Measurements from ENCODE around the gene LIPC.

LIPC gene

DNA sequence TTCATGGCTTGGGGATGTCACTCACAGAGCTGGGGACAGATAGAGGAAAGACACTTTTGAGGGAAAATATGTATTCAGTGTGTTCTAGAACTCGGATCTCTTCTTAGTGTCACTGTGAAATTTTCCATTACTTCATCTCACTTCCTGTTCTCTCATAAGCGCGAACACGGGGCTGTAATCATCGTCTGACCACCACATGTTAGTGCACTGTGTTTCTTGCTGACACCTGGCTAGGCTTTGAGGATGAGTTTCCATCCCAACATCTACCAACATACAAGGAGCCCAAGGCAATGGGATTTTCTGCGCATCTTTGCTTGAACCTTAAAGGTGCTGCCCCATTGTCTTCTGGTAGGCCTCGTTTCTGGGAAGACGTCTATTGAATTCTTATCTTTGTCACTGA lies 84.0 kb downstream of the LIPC start:
- Histone ChIP-seq H3K9me3 (ENCODE audit: control insufficient read depth, insufficient read depth, low read length) (no peaks in the 10 kb centered on the region), H3K36me3 (ENCODE audit: control insufficient read depth, insufficient read depth, low read length) (no peaks in the 10 kb centered on the region), H3K4me3 (ENCODE audit: low read length) (no peak overlapping the region), H3K27me3 (ENCODE audit: control insufficient read depth, insufficient read depth, low read length) (no peaks in the 10 kb centered on the region), H3K27ac (ENCODE audit: low read length) (no peak overlapping the region), H3K4me1 (ENCODE audit: control insufficient read depth, insufficient read depth, low read length) (no peaks in the 10 kb centered on the region)
- no peak for DNase-seq (ENCODE audit: low read depth, low spot score)
- no CpG with 5 or more reads among the region's 8 CpGs for WGBS (ENCODE audit: insufficient coverage, insufficient read length)

DNA sequence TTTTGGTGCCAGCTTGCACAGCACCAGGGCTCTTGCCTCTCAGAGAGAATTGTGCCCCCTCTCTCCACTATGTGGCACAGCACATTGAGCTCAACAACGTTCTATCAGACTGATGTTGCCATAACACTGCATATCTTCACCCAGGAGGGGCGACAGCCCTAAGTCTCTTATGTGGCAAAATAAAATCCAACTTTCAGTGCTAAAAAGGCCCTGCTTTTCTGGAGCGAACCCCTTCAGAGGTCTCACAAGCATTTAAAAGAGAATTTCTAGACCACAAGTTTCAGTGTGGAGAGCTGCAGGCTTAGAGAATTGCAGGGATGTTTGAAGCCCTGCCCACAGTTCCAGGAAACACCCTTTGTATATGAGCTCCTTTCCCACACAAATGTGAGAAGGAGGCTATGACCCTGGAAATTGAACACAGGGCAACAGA lies 85.5 kb downstream of the LIPC start:
- no peak overlapping the region for H3K27ac ChIP-seq (ENCODE audit: low read length)
- H3K4me1 ChIP-seq (ENCODE audit: control insufficient read depth, insufficient read depth, low read length): peaks cover 4% of the 10 kb centered on the region; the same call in 1 of the 2 replicates
- no CpG with 5 or more reads among the region's 3 CpGs for WGBS (ENCODE audit: insufficient coverage, insufficient read length)
- no peaks in the 10 kb centered on the region for H3K9me3 ChIP-seq (ENCODE audit: control insufficient read depth, insufficient read depth, low read length)
- H3K36me3 ChIP-seq (ENCODE audit: control insufficient read depth, insufficient read depth, low read length): no peaks in the 10 kb centered on the region
- no peak overlapping the region for H3K4me3 ChIP-seq (ENCODE audit: low read length)
- no peak for DNase-seq (ENCODE audit: low read depth, low spot score)
- no peaks in the 10 kb centered on the region for H3K27me3 ChIP-seq (ENCODE audit: control insufficient read depth, insufficient read depth, low read length)

DNA sequence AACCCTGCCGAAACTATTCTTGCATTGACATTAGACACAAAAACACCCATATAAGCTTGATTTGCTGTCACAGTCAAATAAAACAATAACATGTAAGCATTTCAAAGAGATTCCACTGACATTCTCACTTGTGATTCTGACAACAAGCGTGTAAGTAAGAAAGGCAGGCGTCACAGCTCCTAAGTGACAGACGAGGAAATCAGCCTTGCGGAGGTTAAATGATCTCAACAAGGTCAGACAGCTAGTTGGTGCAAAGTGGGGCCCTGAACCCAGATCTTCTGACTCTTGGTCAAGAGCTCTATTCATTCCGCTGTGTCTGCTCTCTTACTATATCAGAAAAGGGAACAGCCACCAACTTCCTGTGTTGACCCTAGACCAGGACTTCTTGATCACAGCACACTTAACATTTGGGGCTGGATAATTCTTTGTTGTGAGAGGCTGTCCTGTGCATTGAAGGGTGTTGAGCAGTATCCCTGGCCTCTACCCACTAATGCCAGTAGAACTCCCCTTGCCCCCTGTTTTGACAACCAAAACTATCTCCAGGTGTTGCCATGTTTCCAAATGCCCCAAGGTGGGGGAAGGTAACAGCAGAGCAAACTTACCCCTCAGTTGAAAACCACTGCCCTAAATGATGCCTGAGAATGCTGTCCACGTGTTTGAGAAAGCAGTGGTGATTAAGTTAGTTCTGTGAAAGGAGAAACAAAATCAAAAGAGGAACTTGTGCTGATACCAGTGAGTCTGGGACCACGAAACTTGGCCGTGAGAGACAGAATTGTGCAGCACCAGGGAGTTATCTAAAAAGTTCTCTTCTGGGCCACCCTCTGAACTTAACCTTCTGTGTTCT lies 86.1 kb downstream of the LIPC start:
- H3K27me3 ChIP-seq (ENCODE audit: control insufficient read depth, insufficient read depth, low read length): no peaks in the 10 kb centered on the region
- H3K4me3 ChIP-seq (ENCODE audit: low read length): no peak overlapping the region
- no peaks in the 10 kb centered on the region for H3K9me3 ChIP-seq (ENCODE audit: control insufficient read depth, insufficient read depth, low read length)
- no peak overlapping the region for H3K27ac ChIP-seq (ENCODE audit: low read length)
- DNase-seq (ENCODE audit: low read depth, low spot score): no peak
- WGBS (ENCODE audit: insufficient coverage, insufficient read length): no CpG with 5 or more reads among the region's 9 CpGs
- H3K4me1 ChIP-seq (ENCODE audit: control insufficient read depth, insufficient read depth, low read length): peaks cover 4% of the 10 kb centered on the region; the same call in 1 of the 2 replicates
- H3K36me3 ChIP-seq (ENCODE audit: control insufficient read depth, insufficient read depth, low read length): no peaks in the 10 kb centered on the region

DNA sequence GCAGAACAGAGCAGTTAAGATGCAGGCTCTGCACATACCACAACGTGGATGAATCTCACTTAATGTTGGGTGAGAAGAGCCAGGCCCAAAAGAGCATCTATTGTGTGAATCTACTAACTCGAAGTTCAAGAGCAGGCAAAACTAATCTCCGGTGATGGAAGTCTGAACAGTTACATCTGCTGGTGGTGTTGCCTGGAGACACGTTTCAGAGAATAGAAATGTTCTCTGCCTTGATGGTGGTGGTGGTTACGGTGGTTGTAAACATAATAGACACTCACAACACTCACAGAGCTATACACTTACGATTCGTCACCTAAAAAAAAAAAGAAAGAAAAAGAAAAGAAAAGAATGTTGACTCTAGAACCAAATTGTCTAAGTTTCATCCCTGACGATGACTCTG lies 86.8 kb downstream of the LIPC start:
- peaks cover 4% of the 10 kb centered on the region; the same call in 1 of the 2 replicates for H3K4me1 ChIP-seq (ENCODE audit: control insufficient read depth, insufficient read depth, low read length)
- H3K4me3 ChIP-seq (ENCODE audit: low read length): no peak overlapping the region
- no peaks in the 10 kb centered on the region for H3K27me3 ChIP-seq (ENCODE audit: control insufficient read depth, insufficient read depth, low read length)
- H3K27ac ChIP-seq (ENCODE audit: low read length): no peak overlapping the region
- no peaks in the 10 kb centered on the region for H3K36me3 ChIP-seq (ENCODE audit: control insufficient read depth, insufficient read depth, low read length)
- DNase-seq (ENCODE audit: low read depth, low spot score): no peak
- WGBS (ENCODE audit: insufficient coverage, insufficient read length): no CpG with 5 or more reads among the region's 8 CpGs
- H3K9me3 ChIP-seq (ENCODE audit: control insufficient read depth, insufficient read depth, low read length): no peaks in the 10 kb centered on the region

GRCh38 chr15:58519516-58519915 lies 87.7 kb downstream of the LIPC start:
- no peak overlapping the region for H3K4me3 ChIP-seq (ENCODE audit: low read length)
- no CpG with 5 or more reads among the region's 5 CpGs for WGBS (ENCODE audit: insufficient coverage, insufficient read length)
- no peak overlapping the region for H3K27ac ChIP-seq (ENCODE audit: low read length)
- DNase-seq (ENCODE audit: low read depth, low spot score): no peak
- H3K36me3 ChIP-seq (ENCODE audit: control insufficient read depth, insufficient read depth, low read length): no peaks in the 10 kb centered on the region
- H3K27me3 ChIP-seq (ENCODE audit: control insufficient read depth, insufficient read depth, low read length): no peaks in the 10 kb centered on the region
- H3K4me1 ChIP-seq (ENCODE audit: control insufficient read depth, insufficient read depth, low read length): peaks cover 4% of the 10 kb centered on the region; the same call in 1 of the 2 replicates
- H3K9me3 ChIP-seq (ENCODE audit: control insufficient read depth, insufficient read depth, low read length): no peaks in the 10 kb centered on the region

DNA sequence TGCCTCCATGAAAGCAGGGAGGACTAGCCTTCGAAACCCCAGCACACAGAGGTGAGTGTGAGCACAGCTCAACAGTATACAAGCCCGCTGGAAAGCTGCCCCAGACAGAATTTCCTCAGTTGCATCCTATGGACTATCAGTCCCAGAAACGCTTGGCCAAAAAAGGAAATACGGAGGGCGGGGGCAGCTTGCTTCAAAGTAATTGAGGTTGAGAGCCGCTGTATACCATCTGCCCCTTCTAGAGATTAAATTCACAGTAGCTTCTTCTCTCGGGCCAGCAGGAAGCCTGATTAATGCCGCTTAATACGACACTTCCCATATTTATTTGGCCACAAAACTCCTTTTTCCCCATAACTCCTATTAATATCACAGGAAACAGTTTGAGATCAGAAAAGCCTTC lies 88.7 kb downstream of the LIPC start:
- Histone ChIP-seq H3K9me3 (ENCODE audit: control insufficient read depth, insufficient read depth, low read length) (no peaks in the 10 kb centered on the region), H3K27me3 (ENCODE audit: control insufficient read depth, insufficient read depth, low read length) (no peaks in the 10 kb centered on the region), H3K4me3 (ENCODE audit: low read length) (no peak overlapping the region), H3K4me1 (ENCODE audit: control insufficient read depth, insufficient read depth, low read length) (peaks cover 4% of the 10 kb centered on the region; the same call in 1 of the 2 replicates), H3K36me3 (ENCODE audit: control insufficient read depth, insufficient read depth, low read length) (no peaks in the 10 kb centered on the region), H3K27ac (ENCODE audit: low read length) (no peak overlapping the region)
- 100% methylated on average over 1 of the region's 9 CpGs for WGBS (ENCODE audit: insufficient coverage, insufficient read length)
- no peak for DNase-seq (ENCODE audit: low read depth, low spot score)

GRCh38 chr15:58520936-58521292 lies 89.1 kb downstream of the LIPC start:
- no peak for DNase-seq (ENCODE audit: low read depth, low spot score)
- Histone ChIP-seq H3K4me1 (ENCODE audit: control insufficient read depth, insufficient read depth, low read length) (peaks cover 4% of the 10 kb centered on the region; the same call in 1 of the 2 replicates), H3K27me3 (ENCODE audit: control insufficient read depth, insufficient read depth, low read length) (no peaks in the 10 kb centered on the region), H3K4me3 (ENCODE audit: low read length) (no peak overlapping the region), H3K9me3 (ENCODE audit: control insufficient read depth, insufficient read depth, low read length) (no peaks in the 10 kb centered on the region), H3K27ac (ENCODE audit: low read length) (no peak overlapping the region), H3K36me3 (ENCODE audit: control insufficient read depth, insufficient read depth, low read length) (no peaks in the 10 kb centered on the region)
- WGBS (ENCODE audit: insufficient coverage, insufficient read length): no CpG with 5 or more reads among the region's 4 CpGs

DNA sequence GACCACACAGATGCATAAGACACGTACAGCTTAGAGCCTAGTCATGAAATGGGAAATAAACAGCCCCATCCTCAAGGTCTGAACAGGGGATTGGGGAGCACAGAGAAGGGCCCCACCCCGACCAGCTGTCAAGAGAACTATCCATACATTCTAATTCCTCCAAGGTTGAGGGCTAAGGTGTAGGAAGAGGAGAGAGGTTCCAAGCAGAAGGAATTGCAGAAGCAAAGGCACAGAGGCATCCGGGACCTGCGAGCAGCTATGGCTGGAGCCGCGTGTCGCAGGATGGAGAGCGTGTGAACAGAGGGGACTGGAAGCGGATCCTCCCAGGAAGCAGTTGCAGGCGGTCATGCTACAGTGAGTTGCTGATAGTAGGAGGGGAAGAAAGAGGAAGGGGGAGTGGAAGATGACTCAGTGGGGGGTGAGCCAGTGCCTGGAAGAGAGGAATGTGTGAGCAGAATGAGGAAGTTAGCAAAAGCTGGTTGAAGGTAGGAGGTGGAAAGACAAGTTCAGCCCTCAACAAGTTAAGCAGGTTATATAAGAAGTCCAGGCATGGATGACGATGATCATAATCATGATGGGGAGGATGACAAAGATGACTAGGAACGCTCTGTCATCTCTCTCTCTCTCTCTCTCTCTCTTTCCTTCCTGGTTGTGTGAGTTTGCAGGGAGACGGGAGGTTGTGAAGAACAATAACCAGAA lies 89.7 kb downstream of the LIPC start:
- H3K9me3 ChIP-seq (ENCODE audit: control insufficient read depth, insufficient read depth, low read length): no peaks in the 10 kb centered on the region
- H3K4me1 ChIP-seq (ENCODE audit: control insufficient read depth, insufficient read depth, low read length): peaks cover 4% of the 10 kb centered on the region; the same call in 1 of the 2 replicates
- H3K36me3 ChIP-seq (ENCODE audit: control insufficient read depth, insufficient read depth, low read length): no peaks in the 10 kb centered on the region
- H3K27me3 ChIP-seq (ENCODE audit: control insufficient read depth, insufficient read depth, low read length): no peaks in the 10 kb centered on the region
- peak; percentile 4 for DNase-seq (ENCODE audit: low read depth, low spot score)
- no peak overlapping the region for H3K4me3 ChIP-seq (ENCODE audit: low read length)
- H3K27ac ChIP-seq (ENCODE audit: low read length): no peak overlapping the region
- WGBS (ENCODE audit: insufficient coverage, insufficient read length): no CpG with 5 or more reads among the region's 13 CpGs

GRCh38 chr15:58522391-58522790 lies 90.6 kb downstream of the LIPC start:
- Histone ChIP-seq H3K4me3 (ENCODE audit: low read length) (no peak overlapping the region), H3K36me3 (ENCODE audit: control insufficient read depth, insufficient read depth, low read length) (no peaks in the 10 kb centered on the region), H3K9me3 (ENCODE audit: control insufficient read depth, insufficient read depth, low read length) (no peaks in the 10 kb centered on the region), H3K4me1 (ENCODE audit: control insufficient read depth, insufficient read depth, low read length) (peaks cover 4% of the 10 kb centered on the region; the same call in 1 of the 2 replicates), H3K27ac (ENCODE audit: low read length) (no peak overlapping the region), H3K27me3 (ENCODE audit: control insufficient read depth, insufficient read depth, low read length) (no peaks in the 10 kb centered on the region)
- no peak for DNase-seq (ENCODE audit: low read depth, low spot score)
- WGBS (ENCODE audit: insufficient coverage, insufficient read length): no CpG with 5 or more reads among the region's 9 CpGs

GRCh38 chr15:58522865-58523264 lies 91.1 kb downstream of the LIPC start:
- H3K27ac ChIP-seq (ENCODE audit: low read length): no peak overlapping the region
- DNase-seq (ENCODE audit: low read depth, low spot score): no peak
- H3K36me3 ChIP-seq (ENCODE audit: control insufficient read depth, insufficient read depth, low read length): no peaks in the 10 kb centered on the region
- H3K4me1 ChIP-seq (ENCODE audit: control insufficient read depth, insufficient read depth, low read length): peaks cover 4% of the 10 kb centered on the region; the same call in 1 of the 2 replicates
- H3K27me3 ChIP-seq (ENCODE audit: control insufficient read depth, insufficient read depth, low read length): no peaks in the 10 kb centered on the region
- no peak overlapping the region for H3K4me3 ChIP-seq (ENCODE audit: low read length)
- no peaks in the 10 kb centered on the region for H3K9me3 ChIP-seq (ENCODE audit: control insufficient read depth, insufficient read depth, low read length)
- WGBS (ENCODE audit: insufficient coverage, insufficient read length): no CpG with 5 or more reads among the region's 9 CpGs
